ENCODE measurements around the gene TMEM175. TPM values are rescaled to one million over a fixed set of nuclear protein-coding genes. Genes with fewer than 3 reads are reported as not detected.
"Not testable (repeated sequence)": the region's sequence is repeated elsewhere in the genome, so short reads cannot be mapped to it uniquely, and the experiment has no call there.

TMEM175 gene
- polyA plus RNA-seq, 1 donor (not counting 4 experiments of a cell fraction or from before 2014, with no cell fraction given) = 23.2 TPM

GRCh38 chr4:997375-998071 is 65.3 kb downstream of the TMEM175 start:
- Histone ChIP-seq H4K20me1 (ENCODE audit: control insufficient read depth, extremely low read depth, insufficient read depth, low read length) (no peaks in the 10 kb centered on the region), H3K79me2 (ENCODE audit: control insufficient read depth, insufficient read depth, low read length) (no peaks in the 10 kb centered on the region), H3K27me3 (ENCODE audit: control insufficient read depth, extremely low read depth, insufficient read depth, low read length) (peaks cover 64% of the 10 kb centered on the region), H3K4me3 (ENCODE audit: control insufficient read depth in 2 of 3, extremely low read depth in 1 of 3, insufficient read depth in 2 of 3, low read depth in 1 of 3, low read length in 3 of 3) (no peak overlapping the region), H3K27ac (ENCODE audit: control insufficient read depth, insufficient read depth, low read length) (no peak overlapping the region), H3K9me3 (ENCODE audit: control insufficient read depth, low read depth, low read length) (no peaks in the 10 kb centered on the region), H3K9me1 (ENCODE audit: control insufficient read depth, extremely low read depth, insufficient read depth, low read length) (no peaks in the 10 kb centered on the region), H2AFZ (ENCODE audit: control insufficient read depth, low read length) (no peak overlapping the region), H3K36me3 (ENCODE audit: control insufficient read depth in 2 of 2, extremely low read depth in 1 of 2, insufficient read depth in 2 of 2, low read length in 2 of 2) (no peaks in the 10 kb centered on the region), H3K4me1 (ENCODE audit: control insufficient read depth, extremely low read depth, insufficient read depth, low read length) (no peaks in the 10 kb centered on the region), H3K4me2 (ENCODE audit: control insufficient read depth, extremely low read depth, insufficient read depth, low read depth, low read length) (no peak overlapping the region), H3K9ac (ENCODE audit: control insufficient read depth, extremely low read depth, insufficient read depth, low read length) (no peak overlapping the region)
- dilution Hi-C loops (cut with MboI; ENCODE audit: extremely low pct_ligation_motif_present, low sequenced_read_pairs) = no loop called here
- FAIRE-seq = no peak
- no peak for DNase-seq (ENCODE audit: low read depth, low spot score)
- TF ChIP-seq EZH2 (IDR thresholded peaks at IDR 0.05; ENCODE audit: low read length) (peak; percentile 68), CTCF (optimal IDR thresholded peaks at IDR 0.05 in 1 of 3, IDR thresholded peaks at IDR 0.05 in 1 of 3, conservative IDR thresholded peaks at IDR 0.05 in 1 of 3; ENCODE audit: extremely low read depth in 1 of 3, insufficient read depth in 2 of 3, low read length in 3 of 3) (no peak)

- Histone ChIP-seq H3K4me3 (ENCODE audit: control insufficient read depth in 2 of 3, extremely low read depth in 1 of 3, insufficient read depth in 2 of 3, low read depth in 1 of 3, low read length in 3 of 3) (no peak overlapping the region), H3K27me3 (ENCODE audit: control insufficient read depth, extremely low read depth, insufficient read depth, low read length) (peaks cover 69% of the 10 kb centered on the region), H3K36me3 (ENCODE audit: control insufficient read depth in 2 of 2, extremely low read depth in 1 of 2, insufficient read depth in 2 of 2, low read length in 2 of 2) (no peaks in the 10 kb centered on the region), H3K9ac (ENCODE audit: control insufficient read depth, extremely low read depth, insufficient read depth, low read length) (no peak overlapping the region), H3K27ac (ENCODE audit: control insufficient read depth, insufficient read depth, low read length) (no peak overlapping the region), H3K9me1 (ENCODE audit: control insufficient read depth, extremely low read depth, insufficient read depth, low read length) (no peaks in the 10 kb centered on the region), H3K9me3 (ENCODE audit: control insufficient read depth, low read depth, low read length) (no peaks in the 10 kb centered on the region), H3K79me2 (ENCODE audit: control insufficient read depth, insufficient read depth, low read length) (no peaks in the 10 kb centered on the region), H2AFZ (ENCODE audit: control insufficient read depth, low read length) (no peak overlapping the region), H3K4me2 (ENCODE audit: control insufficient read depth, extremely low read depth, insufficient read depth, low read depth, low read length) (no peak overlapping the region), H4K20me1 (ENCODE audit: control insufficient read depth, extremely low read depth, insufficient read depth, low read length) (no peaks in the 10 kb centered on the region), H3K4me1 (ENCODE audit: control insufficient read depth, extremely low read depth, insufficient read depth, low read length) (no peaks in the 10 kb centered on the region)
- no peak for TF ChIP-seq CTCF (optimal IDR thresholded peaks at IDR 0.05 in 1 of 3, IDR thresholded peaks at IDR 0.05 in 1 of 3, conservative IDR thresholded peaks at IDR 0.05 in 1 of 3; ENCODE audit: extremely low read depth in 1 of 3, insufficient read depth in 2 of 3, low read length in 3 of 3)
- TF ChIP-seq EZH2 (IDR thresholded peaks at IDR 0.05; ENCODE audit: low read length) = peak; percentile 14
- FAIRE-seq (no peak), DNase-seq (ENCODE audit: low read depth, low spot score) (no peak)
- dilution Hi-C loops (cut with MboI; ENCODE audit: extremely low pct_ligation_motif_present, low sequenced_read_pairs) = no loop called here
These were observed 65.9 kb downstream of the TMEM175 start for GRCh38 chr4:998096-998691.

- peaks cover 81% of the 10 kb centered on the region for H3K27me3 ChIP-seq (ENCODE audit: control insufficient read depth, extremely low read depth, insufficient read depth, low read length)
- H2AFZ ChIP-seq (ENCODE audit: control insufficient read depth, low read length); H3K9me1 ChIP-seq (ENCODE audit: control insufficient read depth, extremely low read depth, insufficient read depth, low read length); H3K4me2 ChIP-seq (ENCODE audit: control insufficient read depth, extremely low read depth, insufficient read depth, low read depth, low read length); H4K20me1 ChIP-seq (ENCODE audit: control insufficient read depth, extremely low read depth, insufficient read depth, low read length); dilution Hi-C loops (cut with MboI; ENCODE audit: extremely low pct_ligation_motif_present, low sequenced_read_pairs); H3K4me3 ChIP-seq (ENCODE audit: control insufficient read depth in 2 of 3, extremely low read depth in 1 of 3, insufficient read depth in 2 of 3, low read depth in 1 of 3, low read length in 3 of 3); H3K27ac ChIP-seq (ENCODE audit: control insufficient read depth, insufficient read depth, low read length); DNase-seq (ENCODE audit: low read depth, low spot score); H3K9ac ChIP-seq (ENCODE audit: control insufficient read depth, extremely low read depth, insufficient read depth, low read length); FAIRE-seq; H3K36me3 ChIP-seq (ENCODE audit: control insufficient read depth in 2 of 2, extremely low read depth in 1 of 2, insufficient read depth in 2 of 2, low read length in 2 of 2); H3K4me1 ChIP-seq (ENCODE audit: control insufficient read depth, extremely low read depth, insufficient read depth, low read length); H3K79me2 ChIP-seq (ENCODE audit: control insufficient read depth, insufficient read depth, low read length); H3K9me3 ChIP-seq (ENCODE audit: control insufficient read depth, low read depth, low read length): not testable (repeated sequence)
These were observed 67.1 kb downstream of the TMEM175 start for GRCh38 chr4:999240-999863.
